HepG2 (cell line): Measurements from ENCODE around the gene CLPX. TPM values are rescaled to one million over a fixed set of nuclear protein-coding genes. Genes with fewer than 3 reads are reported as not detected.

Source experiments
- ATAC-seq: fragments of 200-7000 bp; cut with Tn5 transposase; 3 replicates; pipeline ENCODE4 v1.9.1; 2020; ENCODE audit warnings: mild to moderate bottlenecking, moderate library complexity
- BruUV-seq: library from RNA; stranded (reverse); fragments of 400-500 nt; replicated peaks from 2 replicates; lab custom pipeline; 2021; lab: Mats Ljungman, UMichigan
- CTCF ChIA-PET: fragments of 300-600 bp; formaldehyde crosslinking; extraction: SDS; loops from one replicate; lab custom pipeline; 2021; ENCODE audit warnings: low total read pairs, inconsistent platforms, low intra/inter-chr PET ratio; lab: Yijun Ruan, JAX
- POLR2A ChIA-PET: fragments of 350-600 bp; sonication (Branson Sonifier 250); formaldehyde crosslinking; loops from one replicate; lab custom pipeline; 2020; ENCODE audit warnings: antibody characterized with exemption, inconsistent platforms; lab: Yijun Ruan, JAX
- DNase-seq: peaks from one replicate; pipeline ENCODE4 v3.0.0-alpha.2; 2015; ENCODE audit warnings: low spot score
- FAIRE-seq: peaks from 3 replicates; lab custom pipeline; 2011; peaks lifted over from hg19 to GRCh38; lab: Jason Lieb, UNC
- H2AFZ ChIP-seq: one replicate; pipeline ENCODE4 v1.6.1; 2011; ENCODE audit warnings: low read length, inconsistent platforms
- H3K27ac ChIP-seq: fragments of 300-600 bp; 3 replicates; pipeline ENCODE4 v1.8.0; 2011; ENCODE audit warnings: mixed run types, mild to moderate bottlenecking, mixed read lengths, low read length, inconsistent platforms; ENCODE audit not compliant: insufficient read depth; ENCODE audit errors: extremely low read length
- H3K27me3 ChIP-seq, 2 experiments: fragments of 200-600 bp in 1 of 2; 2 replicates in 1 of 2; 3 replicates in 1 of 2; pipeline versions ENCODE4 v1.6.0 to v1.8.0; 2011; ENCODE audit warnings: low read length in 2 of 2, mild to moderate bottlenecking in 2 of 2, moderate library complexity in 2 of 2, inconsistent platforms in 1 of 2; ENCODE audit not compliant: insufficient read depth in 2 of 2, control insufficient read depth in 1 of 2
- H3K36me3 ChIP-seq, 2 experiments: fragments of 200-600 bp in 1 of 2; replicated peaks in 1 of 2; 2 replicates in 1 of 2; 3 replicates in 1 of 2; pipeline versions ENCODE4 v1.5.1 to v1.8.0; 2011; ENCODE audit warnings: low read length in 2 of 2, inconsistent platforms in 1 of 2; ENCODE audit not compliant: insufficient read depth in 2 of 2, control insufficient read depth in 1 of 2
- H3K4me1 ChIP-seq: 2 replicates; pipeline ENCODE4 v1.5.1; 2012; ENCODE audit warnings: low read length, inconsistent platforms; ENCODE audit not compliant: insufficient read depth
- H3K4me2 ChIP-seq: 2 replicates; pipeline ENCODE4 v1.6.0; 2011; ENCODE audit warnings: low read depth, low read length, inconsistent platforms
- H3K4me3 ChIP-seq, 3 experiments: fragments of 200-600 bp in 1 of 3; sonication (generic), shearing (Covaris generic) in 1 of 3; replicated peaks in 1 of 3; 2 replicates each; pipeline ENCODE4 v1.5.1; 2011 to 2016; ENCODE audit warnings: low read length in 3 of 3, inconsistent platforms in 2 of 3, low read depth in 2 of 3, mild to moderate bottlenecking in 2 of 3, control low read depth in 1 of 3, mixed read lengths in 1 of 3; ENCODE audit not compliant: insufficient read depth in 1 of 3
- H3K79me2 ChIP-seq: one replicate; pipeline ENCODE4 v1.6.1; 2011; ENCODE audit warnings: low read length, inconsistent platforms; ENCODE audit not compliant: insufficient read depth
- H3K9ac ChIP-seq: 2 replicates; pipeline ENCODE4 v1.6.0; 2011; ENCODE audit warnings: mild to moderate bottlenecking, low read depth, low read length, inconsistent platforms; ENCODE audit not compliant: insufficient read depth
- H3K9me3 ChIP-seq: 2 replicates; pipeline ENCODE4 v1.5.1; 2012; ENCODE audit warnings: mild to moderate bottlenecking, low read length
- H4K20me1 ChIP-seq: 2 replicates; pipeline ENCODE4 v1.6.0; 2011; ENCODE audit warnings: inconsistent platforms, mild to moderate bottlenecking, low read length, moderate library complexity; ENCODE audit not compliant: insufficient read depth
- AKAP8 ChIP-seq: sonication (generic); formaldehyde crosslinking; IDR thresholded peaks from 2 replicates; pipeline ENCODE4 v1.5.1; 2020; ENCODE audit warnings: mild to moderate bottlenecking, missing genetic modification reagents
- DMAP1 ChIP-seq: IDR thresholded peaks from 2 replicates; pipeline ENCODE4 v1.6.1; 2016
- EP300 ChIP-seq, 3 experiments: sonication (generic) in 1 of 3; formaldehyde crosslinking in 1 of 3; IDR thresholded peaks; 2 replicates each; pipeline versions ENCODE4 v1.5.1 to v1.6.1; 2011 to 2020; ENCODE audit warnings: low read depth in 2 of 3, low read length in 2 of 3, borderline replicate concordance in 1 of 3, improper control_type of control experiment in 1 of 3, mild to moderate bottlenecking in 1 of 3, missing genetic modification reagents in 1 of 3, moderate library complexity in 1 of 3
- ETV5 ChIP-seq: IDR thresholded peaks from 2 replicates; pipeline ENCODE4 v1.6.1; 2018; ENCODE audit warnings: missing biosample characterization, missing genetic modification reagents, inconsistent platforms, borderline replicate concordance
- GABPB1 ChIP-seq: IDR thresholded peaks from 2 replicates; pipeline ENCODE4 v1.6.1; 2016; ENCODE audit warnings: mild to moderate bottlenecking, missing genetic modification reagents, moderate library complexity, missing compliant biosample characterization
- HES4 ChIP-seq: sonication (generic); formaldehyde crosslinking; IDR thresholded peaks from 2 replicates; pipeline ENCODE4 v1.9.0; 2021; ENCODE audit warnings: mild to moderate bottlenecking, missing genetic modification reagents, borderline replicate concordance
- HNF4G ChIP-seq, 2 experiments: sonication (generic) in 1 of 2; formaldehyde crosslinking in 1 of 2; IDR thresholded peaks; 2 replicates each; pipeline versions ENCODE4 v1.4.0 to v1.6.1; 2011 to 2020; ENCODE audit warnings: borderline replicate concordance in 2 of 2, low read depth in 2 of 2, mild to moderate bottlenecking in 2 of 2, low read length in 1 of 2, missing genetic modification reagents in 1 of 2, moderate library complexity in 1 of 2
- MBNL3 ChIP-seq: fragments of 250-450 bp; sonication (Bioruptor Pico); conservative IDR thresholded peaks from 2 replicates; pipeline ENCODE4 v1.8.0; 2022; ENCODE audit warnings: mild to moderate bottlenecking, inconsistent platforms
- MED1 ChIP-seq: sonication (generic); formaldehyde crosslinking; IDR thresholded peaks from 2 replicates; pipeline ENCODE4 v1.4.0; 2020; ENCODE audit warnings: missing genetic modification reagents
- MXI1 ChIP-seq: IDR thresholded peaks from 3 replicates; pipeline ENCODE4 v1.6.1; 2012; ENCODE audit warnings: low read depth, low read length, inconsistent platforms, borderline replicate concordance
- PAWR ChIP-seq: sonication (generic); formaldehyde crosslinking; IDR thresholded peaks from 2 replicates; pipeline ENCODE4 v1.4.0; 2020; ENCODE audit warnings: missing genetic modification reagents, mild to moderate bottlenecking, borderline replicate concordance
- POLR2AphosphoS5 ChIP-seq: IDR thresholded peaks from 2 replicates; pipeline ENCODE4 v1.6.1; 2012; ENCODE audit warnings: low read depth, low read length
- RCOR2 ChIP-seq: IDR thresholded peaks from 2 replicates; pipeline ENCODE4 v1.6.1; 2016; ENCODE audit warnings: missing biosample characterization, missing genetic modification reagents
- ZFP36L1 ChIP-seq: sonication (generic); formaldehyde crosslinking; IDR thresholded peaks from 2 replicates; pipeline ENCODE4 v1.8.0; 2022; ENCODE audit warnings: mild to moderate bottlenecking, missing genetic modification reagents, moderate library complexity
- ZNF337 ChIP-seq: sonication (generic); formaldehyde crosslinking; IDR thresholded peaks from 2 replicates; pipeline ENCODE4 v1.5.1; 2020; ENCODE audit warnings: missing genetic modification reagents, low read depth, mild to moderate bottlenecking, borderline replicate concordance
- ZNF468 ChIP-seq: sonication (generic); formaldehyde crosslinking; IDR thresholded peaks from 2 replicates; pipeline ENCODE4 v1.8.0; 2022; ENCODE audit warnings: mild to moderate bottlenecking, moderate library complexity, missing genetic modification reagents
- ZNF556 ChIP-seq: sonication (generic); formaldehyde crosslinking; IDR thresholded peaks from 2 replicates; pipeline ENCODE4 v1.4.0; 2020; ENCODE audit warnings: mild to moderate bottlenecking, missing genetic modification reagents, borderline replicate concordance
- WGBS: methylation state at CpG from one replicate; pipeline ENCODE4 v1.1.6; 2017; ENCODE audit warnings: low lambda C conversion rate; 5-methylcytosine and 5-hydroxymethylcytosine counted together
- in situ Hi-C: cut with HindIII; loops from 2 replicates; pipeline ENCODE4 v1.10.0; 2017; ENCODE audit warnings: low pct_unique_long_range_greater_than_20kb; ENCODE audit not compliant: extremely low pct_ligation_motif_present
- intact Hi-C: fragments of 100-400 bp; cut with micrococcal nuclease; formaldehyde crosslinking; loops from one replicate; pipeline ENCODE4 v1.10.0; 2022; ENCODE audit not compliant: unreplicated experiment
- polyA plus RNA-seq, 8 experiments: library from polyadenylated mRNA; depleted of rRNA in 3 of 8; stranded (reverse) in 7 of 8; unstranded in 1 of 8; fragments of >200 nt; fragmentation: Illumina TruSeq in 4 of 8; extraction: Trizol in 4 of 8; gene quantifications; 2 replicates each; pipeline versions ENCODE4 v1.2.1 to v1.2.3, GENCODE V29; 2011 to 2016; ENCODE audit warnings: low read depth in 4 of 8, missing spikeins in 1 of 8, mixed read lengths in 1 of 8; ENCODE audit not compliant: insufficient read depth in 1 of 8
- total RNA-seq, 5 experiments: library from RNA; depleted of rRNA; stranded (reverse); fragments of >200 nt; fragmentation: Illumina TruSeq; extraction: Trizol; gene quantifications; 2 replicates each; pipeline ENCODE4 v1.2.3, GENCODE V29; 2016; ENCODE audit warnings: low read depth in 1 of 5
- TF ChIP-seq, protein P1 (sequence below): sonication (generic); formaldehyde crosslinking; conservative IDR thresholded peaks from 2 replicates; pipeline ENCODE4 v1.8.0; 2022; ENCODE audit warnings: mild to moderate bottlenecking, moderate library complexity, missing genetic modification reagents
- TF ChIP-seq, protein P2 (sequence below): sonication (generic); formaldehyde crosslinking; IDR thresholded peaks from 2 replicates; pipeline ENCODE4 v1.4.0; 2020; ENCODE audit warnings: missing genetic modification reagents

The CLPX gene
- total and polyA plus RNA-seq, 2 of the 13 experiments (the other 11 are each of a cell fraction or from before 2014, with no cell fraction given) = 33.9 to 61.3 TPM

DNA sequence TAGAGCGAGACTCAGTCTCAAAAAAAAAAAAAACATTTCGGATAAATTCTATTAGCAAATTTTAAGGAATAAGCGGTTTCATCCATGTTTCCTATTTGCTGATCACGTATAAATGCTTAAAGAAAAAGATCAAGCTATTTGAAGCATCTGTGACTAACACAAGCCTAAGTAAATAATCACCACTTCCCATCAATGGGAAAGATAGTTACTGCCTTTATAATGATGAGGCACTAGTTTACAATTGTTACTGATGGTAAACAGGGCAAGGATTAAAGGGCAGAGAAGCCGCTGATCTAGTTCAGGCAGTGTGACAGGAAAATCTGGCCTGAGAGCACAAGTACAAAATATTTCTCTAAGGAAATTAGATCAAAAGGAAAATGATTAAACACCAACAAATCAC lies 13.7 kb downstream of the CLPX start:
- H4K20me1 ChIP-seq = no peaks in the 10 kb centered on the region
- H3K4me3 ChIP-seq = peak overlapping the region in 1 of 3 experiments; percentile 10; a peak in 1 of 6 replicates
- 58% methylated on average over 5 of the region's 5 CpGs for WGBS
- POLR2A ChIA-PET = interaction anchor here (1.2 to 2.4 kb wide), 2 partner anchors 13 to 133 kb away, joined by 4 to 17 read pairs; partner anchors contain the start of genes CLPX and RNU5B-1
- BruUV-seq = no TSS peak
- no peaks in the 10 kb centered on the region for H3K9me3 ChIP-seq
- H3K36me3 ChIP-seq = peaks cover 4 to 35% of the 10 kb centered on the region in 2 experiments; a peak in 4 of 5 replicates
- FAIRE-seq (no peak), DNase-seq (peak; percentile 75), ATAC-seq (peak; percentile 84)
- peak overlapping the region; percentile 64 for H3K27ac ChIP-seq
- no peak overlapping the region for H2AFZ ChIP-seq
- peak overlapping the region; percentile 29; the same call in 1 of the 2 replicates for H3K4me2 ChIP-seq
- H3K9ac ChIP-seq = no peak overlapping the region; the same call in 1 of the 2 replicates
- H3K4me1 ChIP-seq = peaks cover 39% of the 10 kb centered on the region
- CTCF ChIA-PET = no interaction called here
- no peaks in the 10 kb centered on the region for H3K27me3 ChIP-seq
- in situ Hi-C loops = no loop called here
- peaks cover 8% of the 10 kb centered on the region for H3K79me2 ChIP-seq
- intact Hi-C loops = no loop called here
- TF ChIP-seq ZNF556 = no peak
- peak in 1 of 2 experiments; percentile 74; a peak in 2 of 4 replicates for TF ChIP-seq EP300 (IDR thresholded peaks at IDR 0.05; ENCODE audit: low read depth in 2 of 2, low read length in 2 of 2)
- TF ChIP-seq EP300 (CRISPR knock-in tag; IDR thresholded peaks at IDR 0.05; ENCODE audit: borderline replicate concordance) = no peak
- 0 out of 2 replicates have a peak, but pooled peaks have one; percentile 46 for TF ChIP-seq RCOR2 (CRISPR knock-in tag)
- TF ChIP-seq GABPB1 = no peak
- peak; percentile 48; the same call in 1 of the 2 replicates for TF ChIP-seq HNF4G (IDR thresholded peaks at IDR 0.05; ENCODE audit: borderline replicate concordance, low read depth, low read length)
- TF ChIP-seq HNF4G (CRISPR knock-in tag; IDR thresholded peaks at IDR 0.05; ENCODE audit: borderline replicate concordance, low read depth) = no peak
- peak; percentile 45 for TF ChIP-seq MED1
- TF ChIP-seq, protein P1, sequence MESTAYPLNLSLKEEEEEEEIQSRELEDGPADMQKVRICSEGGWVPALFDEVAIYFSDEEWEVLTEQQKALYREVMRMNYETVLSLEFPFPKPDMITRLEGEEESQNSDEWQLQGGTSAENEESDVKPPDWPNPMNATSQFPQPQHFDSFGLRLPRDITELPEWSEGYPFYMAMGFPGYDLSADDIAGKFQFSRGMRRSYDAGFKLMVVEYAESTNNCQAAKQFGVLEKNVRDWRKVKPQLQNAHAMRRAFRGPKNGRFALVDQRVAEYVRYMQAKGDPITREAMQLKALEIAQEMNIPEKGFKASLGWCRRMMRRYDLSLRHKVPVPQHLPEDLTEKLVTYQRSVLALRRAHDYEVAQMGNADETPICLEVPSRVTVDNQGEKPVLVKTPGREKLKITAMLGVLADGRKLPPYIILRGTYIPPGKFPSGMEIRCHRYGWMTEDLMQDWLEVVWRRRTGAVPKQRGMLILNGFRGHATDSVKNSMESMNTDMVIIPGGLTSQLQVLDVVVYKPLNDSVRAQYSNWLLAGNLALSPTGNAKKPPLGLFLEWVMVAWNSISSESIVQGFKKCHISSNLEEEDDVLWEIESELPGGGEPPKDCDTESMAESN = no peak
- TF ChIP-seq MBNL3 (CRISPR knock-in tag) = no peak
- no peak for TF ChIP-seq POLR2AphosphoS5
- TF ChIP-seq MXI1 = peak; percentile 24; the same call in 1 of the 3 replicates
- TF ChIP-seq PAWR = no peak
- TF ChIP-seq ZFP36L1 = no peak
- TF ChIP-seq AKAP8 (CRISPR knock-in tag) = no peak
- peak; percentile 21; the same call in 1 of the 2 replicates for TF ChIP-seq ETV5 (CRISPR knock-in tag)
- TF ChIP-seq, protein P2, sequence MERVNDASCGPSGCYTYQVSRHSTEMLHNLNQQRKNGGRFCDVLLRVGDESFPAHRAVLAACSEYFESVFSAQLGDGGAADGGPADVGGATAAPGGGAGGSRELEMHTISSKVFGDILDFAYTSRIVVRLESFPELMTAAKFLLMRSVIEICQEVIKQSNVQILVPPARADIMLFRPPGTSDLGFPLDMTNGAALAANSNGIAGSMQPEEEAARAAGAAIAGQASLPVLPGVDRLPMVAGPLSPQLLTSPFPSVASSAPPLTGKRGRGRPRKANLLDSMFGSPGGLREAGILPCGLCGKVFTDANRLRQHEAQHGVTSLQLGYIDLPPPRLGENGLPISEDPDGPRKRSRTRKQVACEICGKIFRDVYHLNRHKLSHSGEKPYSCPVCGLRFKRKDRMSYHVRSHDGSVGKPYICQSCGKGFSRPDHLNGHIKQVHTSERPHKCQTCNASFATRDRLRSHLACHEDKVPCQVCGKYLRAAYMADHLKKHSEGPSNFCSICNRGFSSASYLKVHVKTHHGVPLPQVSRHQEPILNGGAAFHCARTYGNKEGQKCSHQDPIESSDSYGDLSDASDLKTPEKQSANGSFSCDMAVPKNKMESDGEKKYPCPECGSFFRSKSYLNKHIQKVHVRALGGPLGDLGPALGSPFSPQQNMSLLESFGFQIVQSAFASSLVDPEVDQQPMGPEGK (CRISPR knock-in tag) = no peak
- no peak for TF ChIP-seq ZNF337 (CRISPR knock-in tag)
- TF ChIP-seq HES4 (CRISPR knock-in tag) = no peak
- no peak for TF ChIP-seq DMAP1 (CRISPR knock-in tag)
- TF ChIP-seq ZNF468 (CRISPR knock-in tag) = no peak
